ENCODE results near the gene SIK2. TPM values are rescaled to one million over a fixed set of nuclear protein-coding genes. Genes with fewer than 3 reads are reported as not detected.

Gene SIK2
- total and polyA plus RNA-seq, 2 donors from 2014 or later = 6.4 to 40.1 TPM

DNA sequence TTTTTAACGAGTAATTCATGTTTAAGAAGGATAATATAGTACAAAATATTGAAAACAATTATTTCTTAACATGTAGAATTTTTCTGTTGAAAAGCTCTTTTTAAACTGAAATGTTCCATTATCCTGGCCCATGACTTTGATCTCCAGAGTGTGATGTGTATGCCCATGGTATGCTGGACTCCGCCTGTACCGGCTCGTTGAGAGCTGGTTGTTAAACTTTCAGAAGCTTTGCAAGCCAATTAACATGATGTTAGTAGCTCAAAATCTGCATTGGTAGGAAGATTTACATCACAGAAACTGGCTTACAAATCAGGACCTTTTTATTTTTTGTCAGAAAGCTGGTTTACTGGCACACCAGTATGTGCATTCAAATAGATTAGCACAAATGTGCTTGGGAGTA lies 15.0 kb downstream of the SIK2 start:
- H3K27ac ChIP-seq (ENCODE audit: low read depth in 2 of 2, low read length in 2 of 2) = no peak overlapping the region
- peaks cover 0 to 8% (median 0%) of the 10 kb centered on the region in 3 donors for H3K4me1 ChIP-seq (ENCODE audit: control insufficient read depth in 2 of 3, insufficient read depth in 2 of 3, low read depth in 1 of 3, low read length in 3 of 3)
- H3K9ac ChIP-seq (ENCODE audit: low read length in 3 of 3) = no peak overlapping the region
- H3K36me3 ChIP-seq (ENCODE audit: control insufficient read depth in 2 of 3, insufficient read depth in 3 of 3, low read length in 3 of 3) = peaks cover 0 to 17% (median 10%) of the 10 kb centered on the region in 3 donors
- DNase-seq (no peak), FAIRE-seq (no peak)
- H3K27me3 ChIP-seq (ENCODE audit: control insufficient read depth, insufficient read depth, low read length) = no peaks in the 10 kb centered on the region
- intact Hi-C loops (cut with DNase I) = no loop called here
- H3K9me3 ChIP-seq (ENCODE audit: control insufficient read depth in 2 of 3, insufficient read depth in 1 of 3, low read length in 3 of 3) = no peaks in the 10 kb centered on the region
- TF ChIP-seq, protein P1, sequence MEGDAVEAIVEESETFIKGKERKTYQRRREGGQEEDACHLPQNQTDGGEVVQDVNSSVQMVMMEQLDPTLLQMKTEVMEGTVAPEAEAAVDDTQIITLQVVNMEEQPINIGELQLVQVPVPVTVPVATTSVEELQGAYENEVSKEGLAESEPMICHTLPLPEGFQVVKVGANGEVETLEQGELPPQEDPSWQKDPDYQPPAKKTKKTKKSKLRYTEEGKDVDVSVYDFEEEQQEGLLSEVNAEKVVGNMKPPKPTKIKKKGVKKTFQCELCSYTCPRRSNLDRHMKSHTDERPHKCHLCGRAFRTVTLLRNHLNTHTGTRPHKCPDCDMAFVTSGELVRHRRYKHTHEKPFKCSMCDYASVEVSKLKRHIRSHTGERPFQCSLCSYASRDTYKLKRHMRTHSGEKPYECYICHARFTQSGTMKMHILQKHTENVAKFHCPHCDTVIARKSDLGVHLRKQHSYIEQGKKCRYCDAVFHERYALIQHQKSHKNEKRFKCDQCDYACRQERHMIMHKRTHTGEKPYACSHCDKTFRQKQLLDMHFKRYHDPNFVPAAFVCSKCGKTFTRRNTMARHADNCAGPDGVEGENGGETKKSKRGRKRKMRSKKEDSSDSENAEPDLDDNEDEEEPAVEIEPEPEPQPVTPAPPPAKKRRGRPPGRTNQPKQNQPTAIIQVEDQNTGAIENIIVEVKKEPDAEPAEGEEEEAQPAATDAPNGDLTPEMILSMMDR (IDR thresholded peaks at IDR 0.05; ENCODE audit: borderline replicate concordance, extremely low read depth, insufficient read depth) = no peak
- H3K4me3 ChIP-seq (ENCODE audit: low read length in 3 of 3) = no peak overlapping the region

- Histone ChIP-seq H3K9ac (ENCODE audit: low read length in 3 of 3) (no peak overlapping the region), H3K27ac (ENCODE audit: low read depth in 2 of 2, low read length in 2 of 2) (no peak overlapping the region), H3K9me3 (ENCODE audit: control insufficient read depth in 2 of 3, insufficient read depth in 1 of 3, low read length in 3 of 3) (no peaks in the 10 kb centered on the region), H3K27me3 (ENCODE audit: control insufficient read depth, insufficient read depth, low read length) (no peaks in the 10 kb centered on the region), H3K36me3 (ENCODE audit: control insufficient read depth in 2 of 3, insufficient read depth in 3 of 3, low read length in 3 of 3) (peaks cover 0 to 17% (median 10%) of the 10 kb centered on the region in 3 donors), H3K4me3 (ENCODE audit: low read length in 3 of 3) (no peak overlapping the region), H3K4me1 (ENCODE audit: control insufficient read depth in 2 of 3, insufficient read depth in 2 of 3, low read depth in 1 of 3, low read length in 3 of 3) (peaks cover 0 to 5% (median 0%) of the 10 kb centered on the region in 3 donors)
- FAIRE-seq (no peak), DNase-seq (no peak)
- TF ChIP-seq, protein P1 (IDR thresholded peaks at IDR 0.05; ENCODE audit: borderline replicate concordance, extremely low read depth, insufficient read depth) = no peak
- intact Hi-C loops (cut with DNase I) = no loop called here
Measured at GRCh38 chr11:111620518-111620917, 18.3 kb downstream of the SIK2 start.

DNA sequence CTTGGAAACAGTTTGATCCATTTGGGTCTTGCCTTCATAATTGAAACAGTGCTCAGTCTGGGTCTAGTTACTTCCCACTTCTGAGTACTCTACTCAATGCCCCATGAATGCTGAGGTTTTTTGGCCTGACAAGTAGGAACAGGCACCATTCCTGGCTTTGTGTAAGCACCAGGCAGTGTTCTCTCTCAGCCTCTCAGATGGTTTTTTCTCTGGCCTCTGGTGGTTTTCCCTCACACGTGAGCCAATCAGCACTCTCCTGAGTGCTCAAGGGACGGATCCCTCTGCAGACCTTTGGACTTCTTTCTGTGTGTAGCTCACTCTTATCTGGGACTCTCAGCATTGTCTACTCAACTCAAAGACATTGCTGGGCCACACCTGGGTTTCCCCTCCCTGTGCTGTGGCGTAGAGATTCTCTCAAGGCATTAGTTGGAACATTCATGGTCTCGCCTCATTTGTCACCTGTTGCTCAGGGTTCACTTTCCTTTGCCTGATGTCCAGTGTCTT lies 21.3 kb downstream of the SIK2 start:
- Histone ChIP-seq H3K36me3 (ENCODE audit: control insufficient read depth in 2 of 3, insufficient read depth in 3 of 3, low read length in 3 of 3) (peaks cover 0 to 4% (median 3%) of the 10 kb centered on the region in 3 donors), H3K9me3 (ENCODE audit: control insufficient read depth in 2 of 3, insufficient read depth in 1 of 3, low read length in 3 of 3) (no peaks in the 10 kb centered on the region), H3K4me3 (ENCODE audit: low read length in 3 of 3) (no peak overlapping the region), H3K4me1 (ENCODE audit: control insufficient read depth in 2 of 3, insufficient read depth in 2 of 3, low read depth in 1 of 3, low read length in 3 of 3) (peaks cover 0 to 7% (median 0%) of the 10 kb centered on the region in 3 donors), H3K9ac (ENCODE audit: low read length in 3 of 3) (no peak overlapping the region), H3K27ac (ENCODE audit: low read depth in 2 of 2, low read length in 2 of 2) (no peak overlapping the region), H3K27me3 (ENCODE audit: control insufficient read depth, insufficient read depth, low read length) (no peaks in the 10 kb centered on the region)
- no peak for DNase-seq
- no peak for FAIRE-seq
- intact Hi-C loops (cut with DNase I) = no loop called here
- TF ChIP-seq, protein P1 (IDR thresholded peaks at IDR 0.05; ENCODE audit: borderline replicate concordance, extremely low read depth, insufficient read depth) = no peak

- DNase-seq = no peak
- H3K27ac ChIP-seq (ENCODE audit: low read depth in 2 of 2, low read length in 2 of 2) = no peak overlapping the region
- H3K27me3 ChIP-seq (ENCODE audit: control insufficient read depth, insufficient read depth, low read length) = no peaks in the 10 kb centered on the region
- H3K36me3 ChIP-seq (ENCODE audit: control insufficient read depth in 2 of 3, insufficient read depth in 3 of 3, low read length in 3 of 3) = peaks cover 0 to 6% (median 2%) of the 10 kb centered on the region in 3 donors
- FAIRE-seq = no peak
- TF ChIP-seq, protein P1 (IDR thresholded peaks at IDR 0.05; ENCODE audit: borderline replicate concordance, extremely low read depth, insufficient read depth) = no peak
- H3K9me3 ChIP-seq (ENCODE audit: control insufficient read depth in 2 of 3, insufficient read depth in 1 of 3, low read length in 3 of 3) = no peaks in the 10 kb centered on the region
- H3K4me3 ChIP-seq (ENCODE audit: low read length in 3 of 3) = no peak overlapping the region
- intact Hi-C loops (cut with DNase I) = no loop called here
- peaks cover 0 to 10% (median 0%) of the 10 kb centered on the region in 3 donors for H3K4me1 ChIP-seq (ENCODE audit: control insufficient read depth in 2 of 3, insufficient read depth in 2 of 3, low read depth in 1 of 3, low read length in 3 of 3)
- H3K9ac ChIP-seq (ENCODE audit: low read length in 3 of 3) = no peak overlapping the region
Measured at GRCh38 chr11:111624608-111625007, 22.4 kb downstream of the SIK2 start.

All from kidney (tissue), 14 donors.